HCT116 (cell line): ENCODE measurements around the gene COX6A2. TPM values are rescaled to one million over a fixed set of nuclear protein-coding genes. Genes with fewer than 3 reads are reported as not detected.
A peak's percentile ranks its signal among the peaks of the same experiment; 100 is the strongest.

Experiments
- ATAC-seq: fragments of 200-7000 bp; cut with Tn5 transposase; 2 replicates; pipeline ENCODE4 v1.9.1; 2020; ENCODE audit warnings: mild to moderate bottlenecking, moderate library complexity
- BruUV-seq: library from RNA; stranded (reverse); fragments of 400-500 nt; replicated peaks from 2 replicates; lab custom pipeline; 2021; lab: Mats Ljungman, UMichigan
- CTCF ChIA-PET: fragments of 300-600 bp; sonication (Branson Sonifier 250); formaldehyde crosslinking; loops from one replicate; lab custom pipeline; 2021; ENCODE audit warnings: antibody characterized with exemption; lab: Charles Lee
- POLR2A ChIA-PET: fragments of 300-600, 350-600 bp; sonication (Branson Sonifier 250); formaldehyde crosslinking; loops from one replicate; lab custom pipeline; 2021; ENCODE audit warnings: antibody characterized with exemption; lab: Charles Lee
- RAD21 ChIA-PET, 2 experiments: fragments of 300-600 bp; sonication (Branson Sonifier 250); formaldehyde crosslinking; loops; one replicate each; lab custom pipeline; 2023; ENCODE audit warnings: low total read pairs in 2 of 2; ENCODE audit not compliant: uncharacterized antibody in 2 of 2, unreplicated experiment in 2 of 2, low non-redundant PET in 1 of 2; lab: Charles Lee
- DNase-seq: peaks from one replicate; pipeline ENCODE4 v3.0.0-alpha.2; 2010; ENCODE audit warnings: low read depth, low spot score
- H2AFZ ChIP-seq: fragments of 200-600 bp; shearing (Covaris generic), sonication (generic); 2 replicates; pipeline ENCODE4 v1.6.1; 2017; ENCODE audit warnings: low read depth, mixed run types, mixed read lengths, antibody characterized with exemption, low read length; ENCODE audit not compliant: poor library complexity, severe bottlenecking
- H3K27ac ChIP-seq: 2 replicates; pipeline ENCODE4 v1.5.1; 2012; ENCODE audit warnings: low read depth, low read length
- H3K27me3 ChIP-seq: fragments of 200-600 bp; sonication (generic); 2 replicates; pipeline ENCODE4 v1.6.1; 2016; ENCODE audit warnings: mixed run types, low read length, mixed read lengths; ENCODE audit not compliant: insufficient read depth
- H3K36me3 ChIP-seq, 2 experiments: fragments of 200-500 bp in 1 of 2; fragments of 200-600 bp in 1 of 2; sonication (Bioruptor generic) in 1 of 2; sonication (generic) in 1 of 2; 2 replicates each; pipeline versions ENCODE4 v1.5.1 to v1.6.1; 2014 to 2016; ENCODE audit warnings: low read length in 2 of 2, inconsistent platforms in 1 of 2, mixed read lengths in 1 of 2, mixed run types in 1 of 2; ENCODE audit not compliant: insufficient read depth in 2 of 2, control insufficient read depth in 1 of 2
- H3K4me1 ChIP-seq, 2 experiments: fragments of 200-600 bp in 1 of 2; sonication (generic) in 1 of 2; 2 replicates each; pipeline versions ENCODE4 v1.5.1 to v1.6.1; 2012 to 2017; ENCODE audit warnings: low read length in 2 of 2, inconsistent platforms in 1 of 2, mild to moderate bottlenecking in 1 of 2, mixed read lengths in 1 of 2, mixed run types in 1 of 2, moderate library complexity in 1 of 2; ENCODE audit not compliant: insufficient read depth in 2 of 2, control insufficient read depth in 1 of 2
- H3K4me2 ChIP-seq: fragments of 200-600 bp; sonication (generic); 2 replicates; pipeline ENCODE4 v1.6.1; 2017; ENCODE audit warnings: mixed run types, low read length, mixed read lengths
- H3K4me3 ChIP-seq, 2 experiments: fragments of 200-600 bp in 1 of 2; sonication (generic) in 1 of 2; replicated peaks in 1 of 2; 2 replicates each; pipeline ENCODE4 v1.5.1; 2011 to 2016; ENCODE audit warnings: low read length in 2 of 2, control low read depth in 1 of 2, low read depth in 1 of 2, mild to moderate bottlenecking in 1 of 2, mixed read lengths in 1 of 2, mixed run types in 1 of 2
- H3K79me2 ChIP-seq: fragments of 200-600 bp; sonication (generic); 2 replicates; pipeline ENCODE4 v1.6.1; 2017; ENCODE audit warnings: mild to moderate bottlenecking, mixed run types, low read length, moderate library complexity, mixed read lengths; ENCODE audit not compliant: insufficient read depth
- H3K9ac ChIP-seq: fragments of 200-600 bp; sonication (generic); 2 replicates; pipeline ENCODE4 v1.6.1; 2016; ENCODE audit warnings: low read length, mixed read lengths
- H3K9me2 ChIP-seq: fragments of 200-600 bp; sonication (generic), shearing (Covaris generic); 2 replicates; pipeline ENCODE4 v1.6.1; 2017; ENCODE audit warnings: mixed run types, mild to moderate bottlenecking, moderate library complexity; ENCODE audit not compliant: insufficient read depth
- H3K9me3 ChIP-seq, 2 experiments: fragments of 200-500 bp in 1 of 2; fragments of 200-600 bp in 1 of 2; sonication (Bioruptor generic) in 1 of 2; sonication (generic) in 1 of 2; 2 replicates each; pipeline ENCODE4 v1.6.1; 2014 to 2017; ENCODE audit warnings: low read length in 2 of 2, mixed read lengths in 2 of 2, inconsistent platforms in 1 of 2, low read depth in 1 of 2, mild to moderate bottlenecking in 1 of 2, mixed run types in 1 of 2, moderate library complexity in 1 of 2; ENCODE audit not compliant: control insufficient read depth in 1 of 2, insufficient read depth in 1 of 2
- H4K20me1 ChIP-seq: fragments of 200-600 bp; sonication (generic), shearing (Covaris generic); 2 replicates; pipeline ENCODE4 v1.6.1; 2017; ENCODE audit warnings: mixed run types, mild to moderate bottlenecking, moderate library complexity; ENCODE audit not compliant: insufficient read depth
- ELF1 ChIP-seq: IDR thresholded peaks from 2 replicates; pipeline ENCODE4 v1.6.1; 2012; ENCODE audit warnings: low read depth, borderline replicate concordance
- EZH2 ChIP-seq: fragments of 200-600 bp; sonication (generic); IDR thresholded peaks from 2 replicates; pipeline ENCODE4 v1.6.1; 2017; ENCODE audit warnings: antibody characterized with exemption, mixed run types
- EZH2phosphoT487 ChIP-seq: fragments of 200-600 bp; IDR thresholded peaks from 2 replicates; pipeline ENCODE4 v1.6.1; 2018; ENCODE audit warnings: antibody characterized with exemption, borderline replicate concordance
- FOSL1 ChIP-seq: IDR thresholded peaks from 2 replicates; pipeline ENCODE4 v1.6.1; 2012; ENCODE audit warnings: low read depth
- MAX ChIP-seq: IDR thresholded peaks from 2 replicates; pipeline ENCODE4 v1.6.1; 2012
- POLR2A ChIP-seq: IDR thresholded peaks from 2 replicates; pipeline ENCODE4 v1.7.0; 2011; ENCODE audit warnings: borderline replicate concordance; ENCODE audit not compliant: insufficient read depth, insufficient read length; ENCODE audit errors: extremely low read depth
- RAD21 ChIP-seq: IDR thresholded peaks from 2 replicates; pipeline ENCODE4 v1.6.1; 2012; ENCODE audit warnings: low read depth, mild to moderate bottlenecking
- SIN3A ChIP-seq: IDR thresholded peaks from 2 replicates; pipeline ENCODE4 v1.6.1; 2012; ENCODE audit warnings: low read depth
- SRF ChIP-seq: IDR thresholded peaks from 2 replicates; pipeline ENCODE4 v1.6.1; 2012; ENCODE audit warnings: low read depth
- TCF7L2 ChIP-seq: IDR thresholded peaks from 2 replicates; pipeline ENCODE4 v1.7.0; 2011; ENCODE audit warnings: borderline replicate concordance, inconsistent platforms; ENCODE audit not compliant: insufficient read depth, insufficient read length; ENCODE audit errors: extremely low read depth
- YY1 ChIP-seq: IDR thresholded peaks from 2 replicates; pipeline ENCODE4 v1.6.1; 2011; ENCODE audit warnings: low read length, low read depth, moderate library complexity, mild to moderate bottlenecking; ENCODE audit not compliant: insufficient replicate concordance; ENCODE audit errors: extremely low read depth
- ZFX ChIP-seq: fragments of 450-650 bp; IDR thresholded peaks from 2 replicates; pipeline ENCODE4 v1.6.1; 2017
- ZNF274 ChIP-seq: fragments of 200-500 bp; sonication (Bioruptor generic); IDR thresholded peaks from 2 replicates; pipeline ENCODE4 v1.6.1; 2014; ENCODE audit warnings: mild to moderate bottlenecking, low read depth, low read length, inconsistent platforms
- intact Hi-C: fragments of 100-400 bp; cut with micrococcal nuclease; formaldehyde crosslinking; loops from 2 replicates; pipeline ENCODE4 v1.10.0; 2022
- total RNA-seq: library from RNA; stranded (reverse); gene quantifications from one replicate; pipeline ENCODE4 v1.2.1, GENCODE V29; 2021; ENCODE audit not compliant: unreplicated experiment
- TF ChIP-seq, protein P1 (sequence below): IDR thresholded peaks from 2 replicates; pipeline ENCODE4 v1.6.1; 2012
- TF ChIP-seq, protein P2 (sequence below): IDR thresholded peaks from 2 replicates; pipeline ENCODE4 v1.6.1; 2012; ENCODE audit warnings: low read depth
- TF ChIP-seq, protein P3 (sequence below), 3 experiments: fragments of 200-600 bp in 1 of 3; sonication (generic) in 1 of 3; IDR thresholded peaks in 2 of 3; conservative IDR thresholded peaks in 1 of 3; 2 replicates each; pipeline ENCODE4 v1.5.1; 2012 to 2017; ENCODE audit warnings: low read depth in 2 of 3, low read length in 2 of 3, antibody characterized with exemption in 1 of 3, borderline replicate concordance in 1 of 3, control low read depth in 1 of 3, mild to moderate bottlenecking in 1 of 3, mixed read lengths in 1 of 3, mixed run types in 1 of 3, moderate library complexity in 1 of 3; ENCODE audit not compliant: insufficient read depth in 1 of 3

COX6A2 gene
- total RNA-seq, 1 experiment from 2014 or later, result not detected

- DNase-seq, result no peak
- no peak overlapping the region for H2AFZ ChIP-seq
- TF ChIP-seq ZFX (no peak), RAD21 (no peak), EZH2phosphoT487 (no peak), EZH2 (no peak), FOSL1 (no peak), SRF (no peak), ELF1 (no peak), TCF7L2 (no peak), YY1 (no peak), POLR2A (no peak), MAX (peak; percentile 29; the same call in 1 of the 2 replicates), ZNF274 (no peak), SIN3A (no peak)
- TF ChIP-seq, protein P1, sequence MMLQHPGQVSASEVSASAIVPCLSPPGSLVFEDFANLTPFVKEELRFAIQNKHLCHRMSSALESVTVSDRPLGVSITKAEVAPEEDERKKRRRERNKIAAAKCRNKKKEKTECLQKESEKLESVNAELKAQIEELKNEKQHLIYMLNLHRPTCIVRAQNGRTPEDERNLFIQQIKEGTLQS, result no peak
- TF ChIP-seq, protein P2, sequence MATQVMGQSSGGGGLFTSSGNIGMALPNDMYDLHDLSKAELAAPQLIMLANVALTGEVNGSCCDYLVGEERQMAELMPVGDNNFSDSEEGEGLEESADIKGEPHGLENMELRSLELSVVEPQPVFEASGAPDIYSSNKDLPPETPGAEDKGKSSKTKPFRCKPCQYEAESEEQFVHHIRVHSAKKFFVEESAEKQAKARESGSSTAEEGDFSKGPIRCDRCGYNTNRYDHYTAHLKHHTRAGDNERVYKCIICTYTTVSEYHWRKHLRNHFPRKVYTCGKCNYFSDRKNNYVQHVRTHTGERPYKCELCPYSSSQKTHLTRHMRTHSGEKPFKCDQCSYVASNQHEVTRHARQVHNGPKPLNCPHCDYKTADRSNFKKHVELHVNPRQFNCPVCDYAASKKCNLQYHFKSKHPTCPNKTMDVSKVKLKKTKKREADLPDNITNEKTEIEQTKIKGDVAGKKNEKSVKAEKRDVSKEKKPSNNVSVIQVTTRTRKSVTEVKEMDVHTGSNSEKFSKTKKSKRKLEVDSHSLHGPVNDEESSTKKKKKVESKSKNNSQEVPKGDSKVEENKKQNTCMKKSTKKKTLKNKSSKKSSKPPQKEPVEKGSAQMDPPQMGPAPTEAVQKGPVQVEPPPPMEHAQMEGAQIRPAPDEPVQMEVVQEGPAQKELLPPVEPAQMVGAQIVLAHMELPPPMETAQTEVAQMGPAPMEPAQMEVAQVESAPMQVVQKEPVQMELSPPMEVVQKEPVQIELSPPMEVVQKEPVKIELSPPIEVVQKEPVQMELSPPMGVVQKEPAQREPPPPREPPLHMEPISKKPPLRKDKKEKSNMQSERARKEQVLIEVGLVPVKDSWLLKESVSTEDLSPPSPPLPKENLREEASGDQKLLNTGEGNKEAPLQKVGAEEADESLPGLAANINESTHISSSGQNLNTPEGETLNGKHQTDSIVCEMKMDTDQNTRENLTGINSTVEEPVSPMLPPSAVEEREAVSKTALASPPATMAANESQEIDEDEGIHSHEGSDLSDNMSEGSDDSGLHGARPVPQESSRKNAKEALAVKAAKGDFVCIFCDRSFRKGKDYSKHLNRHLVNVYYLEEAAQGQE, result no peak
- TF ChIP-seq, protein P3, sequence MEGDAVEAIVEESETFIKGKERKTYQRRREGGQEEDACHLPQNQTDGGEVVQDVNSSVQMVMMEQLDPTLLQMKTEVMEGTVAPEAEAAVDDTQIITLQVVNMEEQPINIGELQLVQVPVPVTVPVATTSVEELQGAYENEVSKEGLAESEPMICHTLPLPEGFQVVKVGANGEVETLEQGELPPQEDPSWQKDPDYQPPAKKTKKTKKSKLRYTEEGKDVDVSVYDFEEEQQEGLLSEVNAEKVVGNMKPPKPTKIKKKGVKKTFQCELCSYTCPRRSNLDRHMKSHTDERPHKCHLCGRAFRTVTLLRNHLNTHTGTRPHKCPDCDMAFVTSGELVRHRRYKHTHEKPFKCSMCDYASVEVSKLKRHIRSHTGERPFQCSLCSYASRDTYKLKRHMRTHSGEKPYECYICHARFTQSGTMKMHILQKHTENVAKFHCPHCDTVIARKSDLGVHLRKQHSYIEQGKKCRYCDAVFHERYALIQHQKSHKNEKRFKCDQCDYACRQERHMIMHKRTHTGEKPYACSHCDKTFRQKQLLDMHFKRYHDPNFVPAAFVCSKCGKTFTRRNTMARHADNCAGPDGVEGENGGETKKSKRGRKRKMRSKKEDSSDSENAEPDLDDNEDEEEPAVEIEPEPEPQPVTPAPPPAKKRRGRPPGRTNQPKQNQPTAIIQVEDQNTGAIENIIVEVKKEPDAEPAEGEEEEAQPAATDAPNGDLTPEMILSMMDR (IDR thresholded peaks at IDR 0.05 in 2 of 3, conservative IDR thresholded peaks at IDR 0.05 in 1 of 3; ENCODE audit: borderline replicate concordance in 1 of 3, insufficient read depth in 1 of 3, low read depth in 2 of 3, low read length in 2 of 3), result peak in 2 of 3 experiments; percentile 41 to 44; a peak in 4 of 6 replicates
Observed at GRCh38 chr16:31477220-31478216, 49.4 kb upstream of the COX6A2 start.

More at GRCh38 chr16:31477220-31478216, 49.4 kb upstream of the COX6A2 start:
- H3K9ac ChIP-seq, result peak overlapping the region; percentile 57
- H3K4me3 ChIP-seq, result peak overlapping the region; percentile 45 to 54
- peaks cover 9 to 31% of the 10 kb centered on the region in 2 experiments; a peak in 3 of 4 replicates for H3K4me1 ChIP-seq
- ChIA-PET RAD21 (no interaction called here), POLR2A (interaction anchor here (1.0 to 1.9 kb wide), 2 partner anchors 18 to 31 kb away, joined by 3 to 4 read pairs; partner anchors contain the start of genes ARMC5 and RUSF1), CTCF (interaction anchor here (1.3 to 1.6 kb wide), 2 partner anchors 17 to 26 kb away, joined by 3 to 5 read pairs; no protein-coding TSS in a partner anchor)
- peak overlapping the region; percentile 65 for H3K27ac ChIP-seq
- H3K79me2 ChIP-seq, result no peaks in the 10 kb centered on the region
- peak overlapping the region; percentile 81 for H3K4me2 ChIP-seq
- no peaks in the 10 kb centered on the region for H4K20me1 ChIP-seq
- no peaks in the 10 kb centered on the region for H3K9me3 ChIP-seq
- H3K9me2 ChIP-seq, result no peaks in the 10 kb centered on the region
- intact Hi-C loops, result no loop called here
- no peaks in the 10 kb centered on the region for H3K27me3 ChIP-seq
- H3K36me3 ChIP-seq, result no peaks in the 10 kb centered on the region
- no TSS peak for BruUV-seq
- ATAC-seq, result peak; percentile 72
